H9 (cell line): ENCODE data around the gene RTL5. TPM values are rescaled to one million over a fixed set of nuclear protein-coding genes. Genes with fewer than 3 reads are reported as not detected.

Source experiments
- DNase-seq: peaks from one replicate; pipeline ENCODE4 v3.0.0-alpha.2; 2017
- H2AFZ ChIP-seq: one replicate; pipeline ENCODE4 v1.6.1; 2013; ENCODE audit warnings: mild to moderate bottlenecking, low read length, control low read depth, moderate library complexity
- H2AK5ac ChIP-seq: 2 replicates; pipeline ENCODE4 v1.6.1; 2013; ENCODE audit warnings: low read length, control low read depth, mixed read lengths; ENCODE audit not compliant: insufficient read length
- H2BK120ac ChIP-seq: one replicate; pipeline ENCODE4 v1.6.1; 2013; ENCODE audit warnings: low read depth, mild to moderate bottlenecking, low read length, control low read depth, inconsistent platforms; ENCODE audit not compliant: poor library complexity, severe bottlenecking
- H2BK12ac ChIP-seq: 2 replicates; pipeline ENCODE4 v1.6.1; 2013; ENCODE audit warnings: low read length, control low read depth, mixed read lengths, low read depth; ENCODE audit not compliant: insufficient read length
- H2BK15ac ChIP-seq: 2 replicates; pipeline ENCODE4 v1.6.1; 2013; ENCODE audit warnings: low read depth, low read length, control low read depth
- H2BK20ac ChIP-seq: one replicate; pipeline ENCODE4 v1.6.1; 2013; ENCODE audit warnings: low read depth, mild to moderate bottlenecking, low read length, control low read depth, inconsistent platforms; ENCODE audit not compliant: poor library complexity, severe bottlenecking
- H2BK5ac ChIP-seq: 2 replicates; pipeline ENCODE4 v1.6.1; 2013; ENCODE audit warnings: low read length, control low read depth, mixed read lengths; ENCODE audit not compliant: insufficient read length
- H3K14ac ChIP-seq: 2 replicates; pipeline ENCODE4 v1.6.1; 2013; ENCODE audit warnings: low read length, control low read depth; ENCODE audit not compliant: insufficient read depth
- H3K18ac ChIP-seq: 2 replicates; pipeline ENCODE4 v1.6.1; 2013; ENCODE audit warnings: low read depth, mild to moderate bottlenecking, mixed read lengths, low read length, control low read depth; ENCODE audit not compliant: insufficient read length
- H3K23ac ChIP-seq: 2 replicates; pipeline ENCODE4 v1.6.1; 2013; ENCODE audit warnings: low read length, control low read depth, mixed read lengths, low read depth; ENCODE audit not compliant: insufficient read length
- H3K23me2 ChIP-seq: 2 replicates; pipeline ENCODE4 v1.6.1; 2013; ENCODE audit warnings: low read depth, mild to moderate bottlenecking, mixed read lengths, low read length, control low read depth; ENCODE audit not compliant: insufficient read length, poor library complexity, severe bottlenecking
- H3K27ac ChIP-seq: 2 replicates; pipeline ENCODE4 v1.5.1; 2013; ENCODE audit warnings: low read length, control low read depth, mixed read lengths, low read depth; ENCODE audit not compliant: insufficient read length
- H3K27me3 ChIP-seq: 2 replicates; pipeline ENCODE4 v1.6.1; 2013; ENCODE audit warnings: low read length, control low read depth, inconsistent platforms; ENCODE audit not compliant: insufficient read depth
- H3K4ac ChIP-seq: 2 replicates; pipeline ENCODE4 v1.6.1; 2013; ENCODE audit warnings: low read depth, mild to moderate bottlenecking, control low read depth, inconsistent platforms, low read length, moderate library complexity
- H3K4me1 ChIP-seq: 2 replicates; pipeline ENCODE4 v1.6.1; 2013; ENCODE audit warnings: low read length, control low read depth, inconsistent platforms; ENCODE audit not compliant: insufficient read depth
- H3K4me2 ChIP-seq: 2 replicates; pipeline ENCODE4 v1.6.1; 2013; ENCODE audit warnings: low read length, control low read depth, mixed read lengths; ENCODE audit not compliant: insufficient read length, insufficient read depth
- H3K56ac ChIP-seq: 2 replicates; pipeline ENCODE4 v1.6.1; 2013; ENCODE audit warnings: low read depth, mild to moderate bottlenecking, mixed read lengths, low read length, control low read depth; ENCODE audit not compliant: insufficient read length
- H3K79me1 ChIP-seq: 2 replicates; pipeline ENCODE4 v1.6.1; 2013; ENCODE audit warnings: low read depth, mild to moderate bottlenecking, moderate library complexity, low read length, control low read depth, inconsistent platforms; ENCODE audit not compliant: insufficient read depth, poor library complexity, severe bottlenecking
- H3K79me2 ChIP-seq: 2 replicates; pipeline ENCODE4 v1.6.1; 2013; ENCODE audit warnings: low read length, control low read depth, inconsistent platforms; ENCODE audit not compliant: insufficient read depth
- H3K9ac ChIP-seq: 2 replicates; pipeline ENCODE4 v1.6.1; 2013; ENCODE audit warnings: low read length, control low read depth, mixed read lengths; ENCODE audit not compliant: insufficient read length; ENCODE audit errors: extremely low read depth
- H3K9me3 ChIP-seq: one replicate; pipeline ENCODE4 v1.6.1; 2013; ENCODE audit warnings: low read depth, low read length, inconsistent platforms; ENCODE audit not compliant: control insufficient read depth
- H3T11ph ChIP-seq: one replicate; pipeline ENCODE4 v1.6.1; 2013; ENCODE audit warnings: mild to moderate bottlenecking, low read length, control low read depth, inconsistent platforms
- H4K20me1 ChIP-seq: one replicate; pipeline ENCODE4 v1.6.1; 2013; ENCODE audit not compliant: control insufficient read depth, insufficient read length, insufficient read depth
- H4K5ac ChIP-seq: 2 replicates; pipeline ENCODE4 v1.6.1; 2013; ENCODE audit warnings: low read depth, mild to moderate bottlenecking, mixed read lengths, low read length, control low read depth; ENCODE audit not compliant: insufficient read length
- H4K8ac ChIP-seq: replicated peaks from 2 replicates; pipeline ENCODE4 v1.6.1; 2013; ENCODE audit warnings: low read length, control low read depth, mixed read lengths, low read depth; ENCODE audit not compliant: insufficient read length
- H4K91ac ChIP-seq: 2 replicates; pipeline ENCODE4 v1.6.1; 2013; ENCODE audit warnings: low read depth, mild to moderate bottlenecking, moderate library complexity, mixed read lengths, low read length, control low read depth; ENCODE audit not compliant: insufficient read length
- H3K27ac Mint-ChIP-seq, 3 experiments: 2 replicates in 2 of 3; 3 replicates in 1 of 3; pipeline ENCODE4 v1.8.0; 2020 to 2021; ENCODE audit warnings: mixed read lengths in 3 of 3, mild to moderate bottlenecking in 1 of 3, moderate library complexity in 1 of 3
- H3K27me3 Mint-ChIP-seq: 2 replicates; pipeline ENCODE4 v1.8.0; 2021; ENCODE audit warnings: low read depth, mild to moderate bottlenecking, moderate library complexity, mixed read lengths
- H3K36me3 Mint-ChIP-seq, 3 experiments: 2 replicates in 2 of 3; 3 replicates in 1 of 3; pipeline ENCODE4 v1.8.0; 2020 to 2021; ENCODE audit warnings: low read depth in 3 of 3, mixed read lengths in 3 of 3; ENCODE audit not compliant: insufficient read depth in 1 of 3
- H3K4me1 Mint-ChIP-seq, 2 experiments: 2 replicates each; pipeline ENCODE4 v1.8.0; 2020; ENCODE audit warnings: mixed read lengths in 2 of 2
- H3K4me3 Mint-ChIP-seq, 2 experiments: 2 replicates in 1 of 2; 3 replicates in 1 of 2; pipeline ENCODE4 v1.8.0; 2020 to 2021; ENCODE audit warnings: mild to moderate bottlenecking in 2 of 2, mixed read lengths in 2 of 2, moderate library complexity in 1 of 2
- H3K9me3 Mint-ChIP-seq, 2 experiments: 2 replicates in 1 of 2; 3 replicates in 1 of 2; pipeline ENCODE4 v1.8.0; 2020; ENCODE audit warnings: mild to moderate bottlenecking in 2 of 2, mixed read lengths in 2 of 2, moderate library complexity in 1 of 2
- WGBS: extraction: QIAGEN DNeasy Blood & Tissue Kit; methylation state at CpG from one replicate; pipeline ENCODE4 v1.1.7; 2013; ENCODE audit warnings: missing lambda C conversion rate, low lambda C conversion rate, mixed read lengths; ENCODE audit not compliant: insufficient read length; ENCODE audit errors: extremely low coverage; 5-methylcytosine and 5-hydroxymethylcytosine counted together
- total RNA-seq: library from RNA; stranded (reverse); gene quantifications from 2 replicates; pipeline ENCODE4 v1.2.1, GENCODE V29; 2021
- TF ChIP-seq, protein P1 (sequence below): fragments of 200-600 bp; sonication (generic); conservative IDR thresholded peaks from 3 replicates; pipeline ENCODE4 v1.8.0; 2021; ENCODE audit warnings: antibody characterized with exemption, mild to moderate bottlenecking

RTL5 gene
- total RNA-seq, 1 experiment from 2014 or later = 1.2 TPM

DNA sequence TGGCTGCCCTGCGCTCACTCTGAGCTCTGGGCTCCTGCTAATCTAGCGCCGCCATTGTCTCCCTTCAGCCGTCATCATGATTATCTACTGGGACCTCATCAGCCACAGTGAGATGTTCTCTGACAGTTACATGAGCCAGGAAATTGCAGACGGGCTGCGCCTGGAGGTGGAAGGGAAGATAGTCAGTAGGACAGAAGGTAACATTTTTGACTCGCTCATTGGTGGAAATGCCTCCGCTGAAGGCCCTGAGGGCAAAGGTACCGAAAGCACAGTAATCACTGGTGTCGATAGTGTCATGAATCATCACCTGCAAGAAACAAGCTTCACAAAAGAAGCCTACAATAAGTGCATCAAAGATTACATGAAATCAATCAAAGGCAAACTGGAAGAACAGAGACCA lies 28.1 kb upstream of the RTL5 start:
- H3K9me3 Mint-ChIP-seq = peaks cover 74 to 81% of the 10 kb centered on the region in 2 experiments
- DNase-seq = no peak

More for the DNA sequence above, 28.1 kb upstream of the RTL5 start:
- no peak overlapping the region for H2BK20ac ChIP-seq
- no peak overlapping the region for H2AK5ac ChIP-seq
- no peak overlapping the region for H2BK15ac ChIP-seq
- no peak overlapping the region for H3T11ph ChIP-seq
- H3K9me3 ChIP-seq = peaks cover 47% of the 10 kb centered on the region
- no peaks in the 10 kb centered on the region for H4K20me1 ChIP-seq
- H3K4me2 ChIP-seq = no peak overlapping the region
- no peak overlapping the region for H2BK12ac ChIP-seq
- no peak overlapping the region for H3K4ac ChIP-seq
- H3K9ac ChIP-seq = no peak overlapping the region
- no peaks in the 10 kb centered on the region for H3K4me1 ChIP-seq
- no peak overlapping the region for H3K14ac ChIP-seq
- H3K27ac ChIP-seq = no peak overlapping the region
- H4K91ac ChIP-seq = no peak overlapping the region
- H2AFZ ChIP-seq = no peak overlapping the region
- peaks cover 19% of the 10 kb centered on the region for H3K27me3 Mint-ChIP-seq
- H2BK5ac ChIP-seq = no peak overlapping the region
- H3K4me3 Mint-ChIP-seq = no peak overlapping the region
- H3K23ac ChIP-seq = no peak overlapping the region
- no peaks in the 10 kb centered on the region for H3K79me1 ChIP-seq
- WGBS = no CpG with 5 or more reads among the region's 10 CpGs
- H3K79me2 ChIP-seq = no peaks in the 10 kb centered on the region
- no peaks in the 10 kb centered on the region for H3K23me2 ChIP-seq
- no peak overlapping the region for H4K5ac ChIP-seq
- TF ChIP-seq, protein P1, sequence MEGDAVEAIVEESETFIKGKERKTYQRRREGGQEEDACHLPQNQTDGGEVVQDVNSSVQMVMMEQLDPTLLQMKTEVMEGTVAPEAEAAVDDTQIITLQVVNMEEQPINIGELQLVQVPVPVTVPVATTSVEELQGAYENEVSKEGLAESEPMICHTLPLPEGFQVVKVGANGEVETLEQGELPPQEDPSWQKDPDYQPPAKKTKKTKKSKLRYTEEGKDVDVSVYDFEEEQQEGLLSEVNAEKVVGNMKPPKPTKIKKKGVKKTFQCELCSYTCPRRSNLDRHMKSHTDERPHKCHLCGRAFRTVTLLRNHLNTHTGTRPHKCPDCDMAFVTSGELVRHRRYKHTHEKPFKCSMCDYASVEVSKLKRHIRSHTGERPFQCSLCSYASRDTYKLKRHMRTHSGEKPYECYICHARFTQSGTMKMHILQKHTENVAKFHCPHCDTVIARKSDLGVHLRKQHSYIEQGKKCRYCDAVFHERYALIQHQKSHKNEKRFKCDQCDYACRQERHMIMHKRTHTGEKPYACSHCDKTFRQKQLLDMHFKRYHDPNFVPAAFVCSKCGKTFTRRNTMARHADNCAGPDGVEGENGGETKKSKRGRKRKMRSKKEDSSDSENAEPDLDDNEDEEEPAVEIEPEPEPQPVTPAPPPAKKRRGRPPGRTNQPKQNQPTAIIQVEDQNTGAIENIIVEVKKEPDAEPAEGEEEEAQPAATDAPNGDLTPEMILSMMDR = no peak
- H4K8ac ChIP-seq = no peak overlapping the region
- H3K18ac ChIP-seq = no peak overlapping the region
- H3K27me3 ChIP-seq = no peaks in the 10 kb centered on the region
- peaks cover 10 to 24% (median 11%) of the 10 kb centered on the region in 3 experiments; a peak in 5 of 7 replicates for H3K36me3 Mint-ChIP-seq
- no peak overlapping the region for H3K27ac Mint-ChIP-seq
- no peaks in the 10 kb centered on the region for H3K4me1 Mint-ChIP-seq
- H2BK120ac ChIP-seq = no peak overlapping the region
- H3K56ac ChIP-seq = no peak overlapping the region
